Osteoblast (primary cell): Measurements from ENCODE around the gene IL4I1. TPM values are rescaled to one million over a fixed set of nuclear protein-coding genes. Genes with fewer than 3 reads are reported as not detected.

Experiments
- DNase-seq: peaks from one replicate; pipeline ENCODE4 v3.0.0; 2011; ENCODE audit warnings: low spot score, mixed read lengths; ENCODE audit not compliant: insufficient read length; ENCODE audit errors: missing footprints
- H2AFZ ChIP-seq: 2 replicates; pipeline ENCODE4 v1.6.0; 2011; ENCODE audit warnings: mild to moderate bottlenecking, low read length
- H3K27ac ChIP-seq: 2 replicates; pipeline ENCODE4 v1.5.1; 2011; ENCODE audit warnings: mild to moderate bottlenecking, low read depth, low read length, moderate library complexity
- H3K27me3 ChIP-seq: 2 replicates; pipeline ENCODE4 v1.6.0; 2012; ENCODE audit warnings: mild to moderate bottlenecking, control low read depth, inconsistent platforms, low read length, moderate library complexity; ENCODE audit not compliant: insufficient read depth
- H3K36me3 ChIP-seq: 2 replicates; pipeline ENCODE4 v1.5.1; 2011; ENCODE audit warnings: mild to moderate bottlenecking, low read length, control low read depth, moderate library complexity; ENCODE audit not compliant: insufficient read depth
- H3K4me1 ChIP-seq: 2 replicates; pipeline ENCODE4 v1.5.1; 2011; ENCODE audit warnings: mild to moderate bottlenecking, low read length, control low read depth, moderate library complexity; ENCODE audit not compliant: insufficient read depth
- H3K4me2 ChIP-seq: 2 replicates; pipeline ENCODE4 v1.6.0; 2011; ENCODE audit warnings: mild to moderate bottlenecking, low read length; ENCODE audit not compliant: insufficient read depth
- H3K4me3 ChIP-seq: fragments of 200-600 bp; sonication (generic); 3 replicates; pipeline ENCODE4 v1.5.1; 2012; ENCODE audit warnings: mild to moderate bottlenecking, low read length, inconsistent platforms; ENCODE audit not compliant: insufficient read depth
- H3K79me2 ChIP-seq: 2 replicates; pipeline ENCODE4 v1.6.0; 2012; ENCODE audit warnings: mild to moderate bottlenecking, low read length, control low read depth, inconsistent platforms; ENCODE audit not compliant: insufficient read depth
- H3K9me3 ChIP-seq: 2 replicates; pipeline ENCODE4 v1.5.1; 2011; ENCODE audit warnings: low read depth, low read length, control low read depth
- H4K20me1 ChIP-seq: 2 replicates; pipeline ENCODE4 v1.6.0; 2012; ENCODE audit warnings: mild to moderate bottlenecking, low read length, control low read depth; ENCODE audit not compliant: insufficient read depth
- CTCF ChIP-seq: IDR thresholded peaks from 2 replicates; pipeline ENCODE4 v1.5.1; 2011; ENCODE audit warnings: mild to moderate bottlenecking, low read depth, low read length, moderate library complexity; ENCODE audit errors: extremely low read depth
- total RNA-seq: library from RNA; depleted of rRNA; stranded (reverse); fragments of >200 nt; gene quantifications from 2 replicates; pipeline ENCODE4 v1.2.3, GENCODE V29; 2012

The IL4I1 gene
- total RNA-seq, 1 donor = 1.4 TPM

GRCh38 chr19:49845414-49845813 lies 51.3 kb downstream of the IL4I1 start:
- no peaks in the 10 kb centered on the region for H3K27me3 ChIP-seq
- H3K4me1 ChIP-seq = peaks cover 18% of the 10 kb centered on the region
- no peak for TF ChIP-seq CTCF

GRCh38 chr19:49844138-49845095 lies 52.3 kb downstream of the IL4I1 start:
- no peak overlapping the region for H2AFZ ChIP-seq
- H3K4me2 ChIP-seq = no peak overlapping the region
- H3K79me2 ChIP-seq = peaks cover under 1% of the 10 kb centered on the region
- H3K4me1 ChIP-seq = peaks cover 13% of the 10 kb centered on the region
- H4K20me1 ChIP-seq = peaks cover 6% of the 10 kb centered on the region
- TF ChIP-seq CTCF = no peak
- no peak overlapping the region for H3K27ac ChIP-seq
- H3K9me3 ChIP-seq = no peaks in the 10 kb centered on the region
- H3K27me3 ChIP-seq = no peaks in the 10 kb centered on the region
- DNase-seq = no peak
- peaks cover 14% of the 10 kb centered on the region for H3K36me3 ChIP-seq
- no peak overlapping the region for H3K4me3 ChIP-seq

More at GRCh38 chr19:49845414-49845813, 51.3 kb downstream of the IL4I1 start:
- peaks cover 11% of the 10 kb centered on the region for H4K20me1 ChIP-seq
- DNase-seq = peak; percentile 90
- H3K36me3 ChIP-seq = peaks cover 8% of the 10 kb centered on the region
- H3K4me3 ChIP-seq = no peak overlapping the region
- H3K9me3 ChIP-seq = no peaks in the 10 kb centered on the region
- H2AFZ ChIP-seq = no peak overlapping the region
- H3K27ac ChIP-seq = no peak overlapping the region
- peaks cover 9% of the 10 kb centered on the region for H3K79me2 ChIP-seq
- no peak overlapping the region for H3K4me2 ChIP-seq

DNA sequence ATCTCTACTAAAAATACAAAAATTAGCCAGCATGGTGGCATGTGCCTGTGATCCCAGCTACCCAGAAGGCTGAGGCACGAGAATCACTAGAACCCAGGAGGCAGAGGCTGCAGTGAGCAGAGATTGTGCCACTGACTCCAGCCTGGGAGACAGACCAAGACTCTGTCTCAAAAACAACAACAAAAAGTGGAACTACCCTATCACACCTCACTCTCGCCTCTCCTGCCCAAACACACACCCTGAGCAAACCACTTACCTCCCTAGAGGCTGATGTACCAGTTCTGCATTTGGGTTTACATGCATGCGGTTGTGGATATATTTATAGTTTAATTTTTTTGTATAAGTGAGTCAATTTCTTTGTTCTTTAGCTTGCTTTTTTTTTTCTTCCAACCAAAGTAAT lies 53.4 kb downstream of the IL4I1 start:
- H3K27me3 ChIP-seq = no peaks in the 10 kb centered on the region
- no peak for DNase-seq
- H4K20me1 ChIP-seq = peaks cover 6% of the 10 kb centered on the region
- no peak overlapping the region for H2AFZ ChIP-seq
- no peaks in the 10 kb centered on the region for H3K9me3 ChIP-seq
- H3K27ac ChIP-seq = no peak overlapping the region
- peaks cover 6% of the 10 kb centered on the region for H3K4me1 ChIP-seq
- H3K4me2 ChIP-seq = no peak overlapping the region
- no peak for TF ChIP-seq CTCF
- no peaks in the 10 kb centered on the region for H3K79me2 ChIP-seq
- H3K4me3 ChIP-seq = no peak overlapping the region
- H3K36me3 ChIP-seq = peaks cover 26% of the 10 kb centered on the region

DNA sequence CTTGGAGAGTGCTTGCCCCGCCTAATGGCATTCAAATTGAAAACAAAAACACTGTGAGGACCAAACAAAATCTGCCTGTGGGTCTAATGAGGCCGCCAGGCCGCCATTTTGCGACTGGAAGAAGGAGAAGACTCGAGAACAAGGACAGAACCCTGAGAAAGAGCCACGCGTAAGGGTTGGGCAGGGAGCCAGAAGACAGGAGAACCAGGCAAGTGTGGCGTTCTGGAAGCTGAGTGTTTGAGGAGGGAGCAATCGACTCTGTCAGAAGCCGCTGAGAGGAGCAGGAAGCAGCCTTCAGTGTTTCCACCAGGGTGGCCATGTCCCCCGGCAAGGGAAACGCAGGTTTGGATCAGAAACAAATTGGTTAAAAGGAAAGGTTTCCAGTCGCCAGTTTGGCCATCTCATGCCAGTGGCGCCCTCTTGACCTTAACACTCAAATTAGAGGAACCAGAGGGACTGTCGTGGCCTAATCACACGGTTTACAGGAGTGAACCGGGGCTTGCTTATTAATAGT lies 55.9 kb downstream of the IL4I1 start:
- TF ChIP-seq CTCF = no peak
- H2AFZ ChIP-seq = no peak overlapping the region
- DNase-seq = peak; percentile 47
- no peak overlapping the region for H3K27ac ChIP-seq
- H3K4me3 ChIP-seq = no peak overlapping the region
- no peaks in the 10 kb centered on the region for H3K79me2 ChIP-seq
- H3K4me1 ChIP-seq = no peaks in the 10 kb centered on the region
- H4K20me1 ChIP-seq = no peaks in the 10 kb centered on the region
- H3K9me3 ChIP-seq = no peaks in the 10 kb centered on the region
- H3K27me3 ChIP-seq = no peaks in the 10 kb centered on the region
- H3K36me3 ChIP-seq = peaks cover 42% of the 10 kb centered on the region
- no peak overlapping the region for H3K4me2 ChIP-seq
